Neural cell (in vitro differentiated cells): Measurements from ENCODE around the gene BAX. TPM values are rescaled to one million over a fixed set of nuclear protein-coding genes. Genes with fewer than 3 reads are reported as not detected.

ENCODE experiments used
- H2AFZ ChIP-seq: fragments of 200-600, 300-800 bp; sonication (generic), shearing (Covaris generic); 2 replicates; pipeline ENCODE4 v1.6.0; 2014; ENCODE audit warnings: low read depth, mild to moderate bottlenecking, antibody characterized with exemption, low read length, moderate library complexity
- H3F3A ChIP-seq: fragments of 200-600 bp; shearing (Covaris generic); 2 replicates; pipeline ENCODE4 v1.6.1; 2016; ENCODE audit warnings: mild to moderate bottlenecking, moderate library complexity, mixed read lengths, antibody characterized with exemption, low read length; ENCODE audit not compliant: insufficient read depth, poor library complexity, severe bottlenecking
- H3K27ac ChIP-seq: fragments of 200-600, 300-800 bp; sonication (generic), shearing (Covaris generic); 2 replicates; pipeline ENCODE4 v1.5.1; 2014; ENCODE audit warnings: mild to moderate bottlenecking, low read length, moderate library complexity
- H3K27me3 ChIP-seq: fragments of 300-800, 200-600 bp; sonication (generic), shearing (Covaris generic); 2 replicates; pipeline ENCODE4 v1.6.0; 2014; ENCODE audit warnings: mild to moderate bottlenecking, low read depth, low read length, moderate library complexity; ENCODE audit not compliant: insufficient read depth
- H3K36me3 ChIP-seq: fragments of 300-800, 200-600 bp; sonication (generic), shearing (Covaris generic); 2 replicates; pipeline ENCODE4 v1.5.1; 2014; ENCODE audit warnings: mild to moderate bottlenecking, antibody characterized with exemption, low read length, moderate library complexity; ENCODE audit not compliant: insufficient read depth
- H3K4me2 ChIP-seq: fragments of 300-800, 200-600 bp; sonication (generic), shearing (Covaris generic); 2 replicates; pipeline ENCODE4 v1.6.0; 2014; ENCODE audit warnings: mild to moderate bottlenecking, low read length
- H3K4me3 ChIP-seq: fragments of 300-800, 200-600 bp; sonication (generic), shearing (Covaris generic); 2 replicates; pipeline ENCODE4 v1.5.1; 2014; ENCODE audit warnings: mild to moderate bottlenecking, low read length, moderate library complexity
- H3K79me2 ChIP-seq: fragments of 200-600 bp; shearing (Covaris generic); replicated peaks from 2 replicates; pipeline ENCODE4 v1.6.0; 2014; ENCODE audit warnings: mild to moderate bottlenecking, low read length, moderate library complexity; ENCODE audit not compliant: insufficient read depth
- H3K9ac ChIP-seq: fragments of 300-800, 200-600 bp; sonication (generic), shearing (Covaris generic); 2 replicates; pipeline ENCODE4 v1.6.1; 2016; ENCODE audit warnings: mild to moderate bottlenecking, low read length, mixed read lengths
- H3K9me2 ChIP-seq: fragments of 200-600 bp; shearing (Covaris generic); 2 replicates; pipeline ENCODE4 v1.6.1; 2016; ENCODE audit warnings: mild to moderate bottlenecking, low read length, mixed read lengths; ENCODE audit not compliant: insufficient read depth
- H3K9me3 ChIP-seq: fragments of 200-600, 300-800 bp; sonication (generic), shearing (Covaris generic); 2 replicates; pipeline ENCODE4 v1.6.1; 2016; ENCODE audit warnings: mild to moderate bottlenecking, mixed run types, low read length, moderate library complexity, mixed read lengths
- H4K20me1 ChIP-seq: fragments of 200-600 bp; shearing (Covaris generic); 2 replicates; pipeline ENCODE4 v1.6.1; 2016; ENCODE audit warnings: mild to moderate bottlenecking, mixed run types; ENCODE audit not compliant: insufficient read depth
- EP300 ChIP-seq: fragments of 450-650 bp; conservative IDR thresholded peaks from 2 replicates; pipeline ENCODE4 v1.6.1; 2014; ENCODE audit warnings: antibody characterized with exemption, mild to moderate bottlenecking, moderate library complexity; ENCODE audit not compliant: poor library complexity, severe bottlenecking
- EZH2 ChIP-seq: fragments of 200-600, 300-800 bp; shearing (Covaris generic), sonication (generic); IDR thresholded peaks from 2 replicates; pipeline ENCODE4 v1.6.1; 2014; ENCODE audit warnings: antibody characterized with exemption, low read length, borderline replicate concordance, mild to moderate bottlenecking; ENCODE audit not compliant: insufficient read depth, poor library complexity, severe bottlenecking
- MXI1 ChIP-seq: fragments of 450-650 bp; conservative IDR thresholded peaks from 2 replicates; pipeline ENCODE4 v1.6.1; 2014; ENCODE audit warnings: antibody characterized with exemption, mild to moderate bottlenecking; ENCODE audit not compliant: poor library complexity, severe bottlenecking
- POLR2AphosphoS5 ChIP-seq: IDR thresholded peaks from 2 replicates; pipeline ENCODE4 v1.6.1; 2012
- RAD21 ChIP-seq: fragments of 450-650 bp; conservative IDR thresholded peaks from 2 replicates; pipeline ENCODE4 v1.6.1; 2014; ENCODE audit warnings: antibody characterized with exemption, mild to moderate bottlenecking, moderate library complexity
- SMC3 ChIP-seq: fragments of 450-650 bp; conservative IDR thresholded peaks from 2 replicates; pipeline ENCODE4 v1.6.1; 2014; ENCODE audit warnings: antibody characterized with exemption, mild to moderate bottlenecking, moderate library complexity; ENCODE audit not compliant: poor library complexity
- TAF1 ChIP-seq: IDR thresholded peaks from 2 replicates; pipeline ENCODE4 v1.6.1; 2012; ENCODE audit warnings: low read depth
- polyA plus RNA-seq: library from polyadenylated mRNA; depleted of rRNA; stranded (reverse); fragments of >200 nt; gene quantifications from 2 replicates; pipeline ENCODE4 v1.2.3, GENCODE V29; 2014
- TF ChIP-seq, protein P1 (sequence below): fragments of 450-650 bp; IDR thresholded peaks from 2 replicates; pipeline ENCODE4 v1.5.1; 2014; ENCODE audit warnings: antibody characterized with exemption, mild to moderate bottlenecking, moderate library complexity; ENCODE audit not compliant: poor library complexity, severe bottlenecking
- TF ChIP-seq, protein P2 (sequence below): IDR thresholded peaks from 2 replicates; pipeline ENCODE4 v1.6.1; 2012; ENCODE audit warnings: borderline replicate concordance

The BAX gene
- polyA plus RNA-seq, 1 donor from 2014 or later = 71.9 TPM

- TF ChIP-seq RAD21 = no peak
- TF ChIP-seq TAF1 = no peak
Observed at GRCh38 chr19:48953990-48954594, 583 bp upstream of the BAX start (continued).

GRCh38 chr19:48955308-48955958, 758 bp downstream of the BAX start:
- TF ChIP-seq RAD21 (no peak), MXI1 (no peak), SMC3 (no peak), TAF1 (no peak), EZH2 (no peak), EP300 (no peak), POLR2AphosphoS5 (no peak)
- TF ChIP-seq, protein P1, sequence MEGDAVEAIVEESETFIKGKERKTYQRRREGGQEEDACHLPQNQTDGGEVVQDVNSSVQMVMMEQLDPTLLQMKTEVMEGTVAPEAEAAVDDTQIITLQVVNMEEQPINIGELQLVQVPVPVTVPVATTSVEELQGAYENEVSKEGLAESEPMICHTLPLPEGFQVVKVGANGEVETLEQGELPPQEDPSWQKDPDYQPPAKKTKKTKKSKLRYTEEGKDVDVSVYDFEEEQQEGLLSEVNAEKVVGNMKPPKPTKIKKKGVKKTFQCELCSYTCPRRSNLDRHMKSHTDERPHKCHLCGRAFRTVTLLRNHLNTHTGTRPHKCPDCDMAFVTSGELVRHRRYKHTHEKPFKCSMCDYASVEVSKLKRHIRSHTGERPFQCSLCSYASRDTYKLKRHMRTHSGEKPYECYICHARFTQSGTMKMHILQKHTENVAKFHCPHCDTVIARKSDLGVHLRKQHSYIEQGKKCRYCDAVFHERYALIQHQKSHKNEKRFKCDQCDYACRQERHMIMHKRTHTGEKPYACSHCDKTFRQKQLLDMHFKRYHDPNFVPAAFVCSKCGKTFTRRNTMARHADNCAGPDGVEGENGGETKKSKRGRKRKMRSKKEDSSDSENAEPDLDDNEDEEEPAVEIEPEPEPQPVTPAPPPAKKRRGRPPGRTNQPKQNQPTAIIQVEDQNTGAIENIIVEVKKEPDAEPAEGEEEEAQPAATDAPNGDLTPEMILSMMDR = no peak
- TF ChIP-seq, protein P2, sequence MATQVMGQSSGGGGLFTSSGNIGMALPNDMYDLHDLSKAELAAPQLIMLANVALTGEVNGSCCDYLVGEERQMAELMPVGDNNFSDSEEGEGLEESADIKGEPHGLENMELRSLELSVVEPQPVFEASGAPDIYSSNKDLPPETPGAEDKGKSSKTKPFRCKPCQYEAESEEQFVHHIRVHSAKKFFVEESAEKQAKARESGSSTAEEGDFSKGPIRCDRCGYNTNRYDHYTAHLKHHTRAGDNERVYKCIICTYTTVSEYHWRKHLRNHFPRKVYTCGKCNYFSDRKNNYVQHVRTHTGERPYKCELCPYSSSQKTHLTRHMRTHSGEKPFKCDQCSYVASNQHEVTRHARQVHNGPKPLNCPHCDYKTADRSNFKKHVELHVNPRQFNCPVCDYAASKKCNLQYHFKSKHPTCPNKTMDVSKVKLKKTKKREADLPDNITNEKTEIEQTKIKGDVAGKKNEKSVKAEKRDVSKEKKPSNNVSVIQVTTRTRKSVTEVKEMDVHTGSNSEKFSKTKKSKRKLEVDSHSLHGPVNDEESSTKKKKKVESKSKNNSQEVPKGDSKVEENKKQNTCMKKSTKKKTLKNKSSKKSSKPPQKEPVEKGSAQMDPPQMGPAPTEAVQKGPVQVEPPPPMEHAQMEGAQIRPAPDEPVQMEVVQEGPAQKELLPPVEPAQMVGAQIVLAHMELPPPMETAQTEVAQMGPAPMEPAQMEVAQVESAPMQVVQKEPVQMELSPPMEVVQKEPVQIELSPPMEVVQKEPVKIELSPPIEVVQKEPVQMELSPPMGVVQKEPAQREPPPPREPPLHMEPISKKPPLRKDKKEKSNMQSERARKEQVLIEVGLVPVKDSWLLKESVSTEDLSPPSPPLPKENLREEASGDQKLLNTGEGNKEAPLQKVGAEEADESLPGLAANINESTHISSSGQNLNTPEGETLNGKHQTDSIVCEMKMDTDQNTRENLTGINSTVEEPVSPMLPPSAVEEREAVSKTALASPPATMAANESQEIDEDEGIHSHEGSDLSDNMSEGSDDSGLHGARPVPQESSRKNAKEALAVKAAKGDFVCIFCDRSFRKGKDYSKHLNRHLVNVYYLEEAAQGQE = no peak
- H3K9me2 ChIP-seq = no peaks in the 10 kb centered on the region
- H3K9me3 ChIP-seq = no peaks in the 10 kb centered on the region
- peak overlapping the region; percentile 63 for H3K27ac ChIP-seq
- peaks cover 9% of the 10 kb centered on the region for H3K79me2 ChIP-seq
- peak overlapping the region; percentile 92 for H3K4me2 ChIP-seq
- H3K4me3 ChIP-seq = peak overlapping the region; percentile 94
- H3K36me3 ChIP-seq = no peaks in the 10 kb centered on the region
- peak overlapping the region; percentile 92 for H3K9ac ChIP-seq
- H3F3A ChIP-seq = no peaks in the 10 kb centered on the region
- H3K27me3 ChIP-seq = no peaks in the 10 kb centered on the region
- H2AFZ ChIP-seq = peak overlapping the region; percentile 76
- H4K20me1 ChIP-seq = no peaks in the 10 kb centered on the region

- Histone ChIP-seq H3K27me3 (no peaks in the 10 kb centered on the region), H3K9me2 (no peaks in the 10 kb centered on the region), H3K9ac (no peak overlapping the region), H3K4me2 (no peak overlapping the region), H3K79me2 (peaks cover 9% of the 10 kb centered on the region), H2AFZ (no peak overlapping the region), H3K36me3 (no peaks in the 10 kb centered on the region), H3K4me3 (no peak overlapping the region), H4K20me1 (no peaks in the 10 kb centered on the region), H3F3A (no peaks in the 10 kb centered on the region), H3K27ac (no peak overlapping the region), H3K9me3 (no peaks in the 10 kb centered on the region)
- no peak for TF ChIP-seq EZH2
- no peak for TF ChIP-seq SMC3
- no peak for TF ChIP-seq RAD21
- TF ChIP-seq EP300 = no peak
- TF ChIP-seq, protein P2 = no peak
Observed at GRCh38 chr19:48958006-48958405, 3.3 kb downstream of the BAX start.
